Activated CD4-positive, CD25-positive, alpha-beta regulatory T cell treated with anti-CD3 and anti-CD28 coated beads, Interleukin-2, amount 50 U/mL, for 72 hours (primary cell): ENCODE data around the gene CEMIP2.
"Not testable (repeated sequence)": the region's sequence is repeated elsewhere in the genome, so short reads cannot be mapped to it uniquely, and the experiment has no call there.

Source experiments
- DNase-seq: peaks from one replicate; pipeline ENCODE4 v3.0.0; 2021

Gene CEMIP2

GRCh38 chr9:71675105-71675856, 93.0 kb downstream of the CEMIP2 start:
- no peak for DNase-seq

- no peak for DNase-seq
Measured at GRCh38 chr9:71672573-71672972, 95.7 kb downstream of the CEMIP2 start.

GRCh38 chr9:71671289-71671688, 97.0 kb downstream of the CEMIP2 start:
- DNase-seq, result no peak

GRCh38 chr9:71670121-71670520, 98.2 kb downstream of the CEMIP2 start:
- no peak for DNase-seq

GRCh38 chr9:71669284-71669995, 98.9 kb downstream of the CEMIP2 start:
- no peak for DNase-seq

GRCh38 chr9:71668717-71669116, 99.6 kb downstream of the CEMIP2 start:
- no peak for DNase-seq

GRCh38 chr9:71665247-71665646, 103.1 kb downstream of the CEMIP2 start:
- DNase-seq, result no peak

GRCh38 chr9:71664566-71664965, 103.7 kb downstream of the CEMIP2 start:
- no peak for DNase-seq

GRCh38 chr9:71663931-71664459, 104.3 kb downstream of the CEMIP2 start:
- DNase-seq, result no peak

GRCh38 chr9:71663216-71663615, 105.1 kb downstream of the CEMIP2 start:
- no peak for DNase-seq

- no peak for DNase-seq
Measured at GRCh38 chr9:71662082-71662481, 106.2 kb downstream of the CEMIP2 start.

- not testable (repeated sequence) for DNase-seq
Measured at GRCh38 chr9:71657276-71657675, 111.0 kb downstream of the CEMIP2 start.

- DNase-seq, result no peak
Measured at GRCh38 chr9:71656496-71656895, 111.8 kb downstream of the CEMIP2 start.

GRCh38 chr9:71655778-71656177, 112.5 kb downstream of the CEMIP2 start:
- DNase-seq, result no peak

GRCh38 chr9:71655141-71655540, 113.2 kb downstream of the CEMIP2 start:
- no peak for DNase-seq

- no peak for DNase-seq
Measured at GRCh38 chr9:71652480-71652879, 115.8 kb downstream of the CEMIP2 start.

GRCh38 chr9:71648453-71648852, 119.9 kb downstream of the CEMIP2 start:
- DNase-seq, result no peak

- peak; percentile 29 for DNase-seq
Measured at GRCh38 chr9:71647094-71647591, 121.2 kb downstream of the CEMIP2 start.

- DNase-seq, result no peak
Measured at GRCh38 chr9:71646131-71646530, 122.2 kb downstream of the CEMIP2 start.

- DNase-seq, result no peak
Measured at GRCh38 chr9:71644819-71645362, 123.4 kb downstream of the CEMIP2 start.

- no peak for DNase-seq
Measured at GRCh38 chr9:71643330-71643729, 125.0 kb downstream of the CEMIP2 start.

GRCh38 chr9:71642056-71642455, 126.3 kb downstream of the CEMIP2 start:
- no peak for DNase-seq

- no peak for DNase-seq
Measured at GRCh38 chr9:71638627-71639026, 129.7 kb downstream of the CEMIP2 start.

- no peak for DNase-seq
Measured at GRCh38 chr9:71637926-71638325, 130.4 kb downstream of the CEMIP2 start.
